ENCODE data around the gene RXFP3.
"Not testable (repeated sequence)": the region's sequence is repeated elsewhere in the genome, so short reads cannot be mapped to it uniquely, and the experiment has no call there.

The RXFP3 gene

GRCh38 chr5:33936004-33936380 lies 194 bp upstream of the RXFP3 start:
- DNase-seq: peak; percentile 82

GRCh38 chr5:33937017-33937706 lies 976 bp downstream of the RXFP3 start:
- DNase-seq: no peak

GRCh38 chr5:33937707-33938506 lies 1.7 kb downstream of the RXFP3 start:
- DNase-seq: no peak

- DNase-seq: no peak
Measured at GRCh38 chr5:33938507-33938796, 2.3 kb downstream of the RXFP3 start.

- DNase-seq: no peak
Measured at GRCh38 chr5:33938881-33939280, 2.7 kb downstream of the RXFP3 start.

GRCh38 chr5:33939556-33940262 lies 3.5 kb downstream of the RXFP3 start:
- no peak for DNase-seq

- no peak for DNase-seq
Measured at GRCh38 chr5:33941090-33941489, 4.9 kb downstream of the RXFP3 start.

- no peak for DNase-seq
Measured at GRCh38 chr5:33944543-33945132, 8.5 kb downstream of the RXFP3 start.

GRCh38 chr5:33952175-33952574 lies 16.0 kb downstream of the RXFP3 start:
- not testable (repeated sequence) for DNase-seq

- DNase-seq: no peak
Measured at GRCh38 chr5:33957577-33958150, 21.5 kb downstream of the RXFP3 start.

GRCh38 chr5:33958176-33958575 lies 22.0 kb downstream of the RXFP3 start:
- DNase-seq: no peak

GRCh38 chr5:33964132-33964700 lies 28.0 kb downstream of the RXFP3 start:
- DNase-seq: no peak

GRCh38 chr5:33966805-33967204 lies 30.6 kb downstream of the RXFP3 start:
- DNase-seq: no peak

GRCh38 chr5:33968211-33969005 lies 32.2 kb downstream of the RXFP3 start:
- DNase-seq: no peak

- no peak for DNase-seq
Measured at GRCh38 chr5:33969572-33970452, 33.6 kb downstream of the RXFP3 start.

GRCh38 chr5:33973271-33973670 lies 37.1 kb downstream of the RXFP3 start:
- DNase-seq: no peak

GRCh38 chr5:33975852-33976251 lies 39.7 kb downstream of the RXFP3 start:
- no peak for DNase-seq

GRCh38 chr5:33976307-33976706 lies 40.1 kb downstream of the RXFP3 start:
- DNase-seq: no peak

- DNase-seq: no peak
Measured at GRCh38 chr5:33978306-33978705, 42.1 kb downstream of the RXFP3 start.

GRCh38 chr5:33980030-33980429 lies 43.8 kb downstream of the RXFP3 start:
- no peak for DNase-seq

Measured in activated CD8-positive, alpha-beta memory T cell treated with anti-CD3 and anti-CD28 coated beads, Interleukin-2, amount 50 U/mL, for 48 hours (primary cell).